ENCODE data around the gene INS.
A peak's percentile ranks its signal among the peaks of the same experiment; 100 is the strongest.
"Not testable (repeated sequence)": the region's sequence is repeated elsewhere in the genome, so short reads cannot be mapped to it uniquely, and the experiment has no call there.

INS gene

GRCh38 chr11:2128511-2129307 is 32.3 kb downstream of the INS start:
- H3K27me3 ChIP-seq (ENCODE audit: control insufficient read depth, insufficient read depth, low read length), result peaks cover 18% of the 10 kb centered on the region
- H3K9me3 ChIP-seq (ENCODE audit: control insufficient read depth, insufficient read depth, low read depth, low read length), result no peaks in the 10 kb centered on the region
- no peak overlapping the region for H3K9ac ChIP-seq (ENCODE audit: low read length)

DNA sequence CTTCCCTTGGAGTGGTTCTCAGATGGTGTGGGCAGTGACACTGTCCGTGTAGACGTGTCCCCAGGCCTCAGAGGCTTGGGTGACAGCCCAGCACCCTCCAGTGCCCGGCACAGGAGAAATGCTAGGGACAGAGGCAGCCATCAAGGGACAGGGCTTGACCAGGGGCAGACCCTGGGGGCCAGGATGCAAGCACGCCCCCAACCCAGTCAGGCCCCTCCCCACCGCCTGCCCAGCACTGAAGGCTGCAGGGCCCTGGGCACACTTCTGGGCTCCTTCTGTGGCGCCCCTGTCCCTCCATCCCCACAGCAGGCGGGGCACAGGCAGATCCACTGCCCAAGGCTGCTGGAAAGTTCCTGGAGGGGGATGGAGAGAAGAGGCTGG is 32.9 kb downstream of the INS start:
- H3K9ac ChIP-seq (ENCODE audit: low read length), result no peak overlapping the region
- H3K27me3 ChIP-seq (ENCODE audit: control insufficient read depth, insufficient read depth, low read length), result peaks cover 12% of the 10 kb centered on the region
- H3K36me3 ChIP-seq (ENCODE audit: control insufficient read depth, insufficient read depth, low read length), result no peaks in the 10 kb centered on the region
- H3K4me3 ChIP-seq (ENCODE audit: low read depth, low read length), result no peak overlapping the region
- H3K9me3 ChIP-seq (ENCODE audit: control insufficient read depth, insufficient read depth, low read depth, low read length), result no peaks in the 10 kb centered on the region
- 0 out of 2 replicates have a peak, but pooled peaks cover under 1% of the 10 kb centered on the region for H3K4me1 ChIP-seq (ENCODE audit: control insufficient read depth, insufficient read depth, low read length)
- H3K27ac ChIP-seq (ENCODE audit: low read depth, low read length), result no peak overlapping the region

More at GRCh38 chr11:2128511-2129307, 32.3 kb downstream of the INS start:
- Histone ChIP-seq H3K4me3 (ENCODE audit: low read depth, low read length) (no peak overlapping the region), H3K27ac (ENCODE audit: low read depth, low read length) (no peak overlapping the region), H3K4me1 (ENCODE audit: control insufficient read depth, insufficient read depth, low read length) (peaks cover 7% of the 10 kb centered on the region; the same call in 1 of the 2 replicates), H3K36me3 (ENCODE audit: control insufficient read depth, insufficient read depth, low read length) (no peaks in the 10 kb centered on the region)

GRCh38 chr11:2127482-2128129 is 33.4 kb downstream of the INS start:
- Histone ChIP-seq H3K4me3 (ENCODE audit: low read depth, low read length) (no peak overlapping the region), H3K27me3 (ENCODE audit: control insufficient read depth, insufficient read depth, low read length) (peaks cover 7% of the 10 kb centered on the region)

DNA sequence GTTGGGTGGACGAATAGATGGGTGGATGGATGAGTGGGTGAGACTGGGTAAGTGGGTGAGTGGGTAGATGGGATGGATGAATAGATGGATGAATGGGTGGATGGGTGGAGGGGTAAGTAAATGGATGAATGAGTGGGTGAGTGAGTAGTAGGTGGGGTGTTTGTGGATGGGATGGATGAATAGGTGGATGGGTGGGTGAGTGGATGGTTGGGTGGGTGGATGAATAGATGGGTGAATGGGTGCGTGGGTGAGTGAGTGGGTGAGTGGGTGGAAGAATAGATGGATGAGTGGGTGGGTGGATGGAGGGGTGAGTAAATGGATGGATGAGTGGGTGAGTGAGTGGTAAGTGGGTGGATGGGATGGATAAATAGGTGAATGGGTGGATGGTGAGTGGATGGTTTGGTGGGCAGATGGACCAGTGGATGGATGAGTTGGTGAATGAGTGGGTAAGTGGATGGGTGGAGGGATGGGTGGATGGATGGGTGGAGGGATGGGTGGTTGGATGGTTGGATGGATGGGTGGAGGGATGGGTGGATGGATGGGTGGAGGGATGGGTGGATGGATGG is 34.4 kb downstream of the INS start:
- no peak overlapping the region for H3K9ac ChIP-seq (ENCODE audit: low read length)
- H3K9me3 ChIP-seq (ENCODE audit: control insufficient read depth, insufficient read depth, low read depth, low read length), result no peaks in the 10 kb centered on the region
- H3K27me3 ChIP-seq (ENCODE audit: control insufficient read depth, insufficient read depth, low read length), result peaks cover 10% of the 10 kb centered on the region
- H3K4me1 ChIP-seq (ENCODE audit: control insufficient read depth, insufficient read depth, low read length), result peaks cover 9% of the 10 kb centered on the region; the same call in 1 of the 2 replicates
- no peak overlapping the region for H3K27ac ChIP-seq (ENCODE audit: low read depth, low read length)
- no peak overlapping the region for H3K4me3 ChIP-seq (ENCODE audit: low read depth, low read length)
- no peaks in the 10 kb centered on the region for H3K36me3 ChIP-seq (ENCODE audit: control insufficient read depth, insufficient read depth, low read length)

More at GRCh38 chr11:2127482-2128129, 33.4 kb downstream of the INS start:
- H3K4me1 ChIP-seq (ENCODE audit: control insufficient read depth, insufficient read depth, low read length), result peaks cover 1% of the 10 kb centered on the region; the same call in 1 of the 2 replicates
- H3K27ac ChIP-seq (ENCODE audit: low read depth, low read length), result no peak overlapping the region
- no peaks in the 10 kb centered on the region for H3K9me3 ChIP-seq (ENCODE audit: control insufficient read depth, insufficient read depth, low read depth, low read length)
- H3K36me3 ChIP-seq (ENCODE audit: control insufficient read depth, insufficient read depth, low read length), result no peaks in the 10 kb centered on the region
- H3K9ac ChIP-seq (ENCODE audit: low read length), result no peak overlapping the region

- not testable (repeated sequence) for H3K9ac ChIP-seq (ENCODE audit: low read length); H3K9me3 ChIP-seq (ENCODE audit: control insufficient read depth, insufficient read depth, low read depth, low read length); H3K4me3 ChIP-seq (ENCODE audit: low read depth, low read length); H3K27ac ChIP-seq (ENCODE audit: low read depth, low read length); H3K36me3 ChIP-seq (ENCODE audit: control insufficient read depth, insufficient read depth, low read length)
- peaks cover 14% of the 10 kb centered on the region; the same call in 1 of the 2 replicates for H3K4me1 ChIP-seq (ENCODE audit: control insufficient read depth, insufficient read depth, low read length)
- peaks cover 14% of the 10 kb centered on the region for H3K27me3 ChIP-seq (ENCODE audit: control insufficient read depth, insufficient read depth, low read length)
Measured at GRCh38 chr11:2124736-2125484, 36.1 kb downstream of the INS start.

- H3K9me3 ChIP-seq (ENCODE audit: control insufficient read depth, insufficient read depth, low read depth, low read length), result no peaks in the 10 kb centered on the region
Measured at GRCh38 chr11:2123628-2123960, 37.4 kb downstream of the INS start.

DNA sequence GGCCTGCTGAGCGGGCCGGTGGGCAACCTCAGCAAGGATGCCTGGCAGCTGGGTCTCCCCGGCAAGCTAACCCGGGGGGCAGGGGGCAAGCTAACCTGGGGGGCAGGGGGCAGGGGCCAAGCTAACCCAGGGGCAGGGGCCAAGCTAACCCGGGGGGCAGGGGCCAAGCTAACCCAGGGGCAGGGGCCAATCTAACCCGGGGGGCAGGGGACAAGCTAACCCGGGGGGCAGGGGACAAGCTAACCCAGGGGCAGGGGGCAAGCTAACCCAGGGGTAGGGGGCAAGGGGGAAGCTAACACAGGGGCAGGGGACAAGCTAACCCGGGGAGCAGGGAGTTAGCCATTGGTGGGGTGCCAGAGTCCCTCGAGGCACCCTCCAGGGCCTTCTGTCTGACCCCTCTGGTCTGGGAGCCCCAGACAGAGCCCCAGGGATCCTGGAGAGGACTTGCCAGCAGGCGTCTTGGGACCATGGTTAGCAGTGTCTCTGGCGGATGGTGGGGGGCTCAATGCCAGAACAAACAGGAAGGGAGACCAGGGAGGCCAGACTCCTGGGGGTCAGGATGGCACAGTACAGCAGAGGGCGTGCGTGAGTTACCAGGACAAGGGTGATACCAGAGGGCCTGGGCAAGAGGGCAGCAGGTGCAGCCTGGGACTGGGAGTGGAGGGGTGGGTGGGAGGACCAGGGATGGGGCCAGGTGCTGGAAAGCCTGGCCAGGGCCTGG is 37.9 kb downstream of the INS start:
- H3K27ac ChIP-seq (ENCODE audit: low read depth, low read length), result no peak overlapping the region
- no peak overlapping the region for H3K4me3 ChIP-seq (ENCODE audit: low read depth, low read length)

More at GRCh38 chr11:2123628-2123960, 37.4 kb downstream of the INS start:
- no peak overlapping the region for H3K4me3 ChIP-seq (ENCODE audit: low read depth, low read length)
- H3K9ac ChIP-seq (ENCODE audit: low read length), result no peak overlapping the region
- H3K27ac ChIP-seq (ENCODE audit: low read depth, low read length), result no peak overlapping the region
- no peaks in the 10 kb centered on the region for H3K36me3 ChIP-seq (ENCODE audit: control insufficient read depth, insufficient read depth, low read length)
- peaks cover 8% of the 10 kb centered on the region for H3K27me3 ChIP-seq (ENCODE audit: control insufficient read depth, insufficient read depth, low read length)
- H3K4me1 ChIP-seq (ENCODE audit: control insufficient read depth, insufficient read depth, low read length), result peaks cover 14% of the 10 kb centered on the region; the same call in 1 of the 2 replicates

DNA sequence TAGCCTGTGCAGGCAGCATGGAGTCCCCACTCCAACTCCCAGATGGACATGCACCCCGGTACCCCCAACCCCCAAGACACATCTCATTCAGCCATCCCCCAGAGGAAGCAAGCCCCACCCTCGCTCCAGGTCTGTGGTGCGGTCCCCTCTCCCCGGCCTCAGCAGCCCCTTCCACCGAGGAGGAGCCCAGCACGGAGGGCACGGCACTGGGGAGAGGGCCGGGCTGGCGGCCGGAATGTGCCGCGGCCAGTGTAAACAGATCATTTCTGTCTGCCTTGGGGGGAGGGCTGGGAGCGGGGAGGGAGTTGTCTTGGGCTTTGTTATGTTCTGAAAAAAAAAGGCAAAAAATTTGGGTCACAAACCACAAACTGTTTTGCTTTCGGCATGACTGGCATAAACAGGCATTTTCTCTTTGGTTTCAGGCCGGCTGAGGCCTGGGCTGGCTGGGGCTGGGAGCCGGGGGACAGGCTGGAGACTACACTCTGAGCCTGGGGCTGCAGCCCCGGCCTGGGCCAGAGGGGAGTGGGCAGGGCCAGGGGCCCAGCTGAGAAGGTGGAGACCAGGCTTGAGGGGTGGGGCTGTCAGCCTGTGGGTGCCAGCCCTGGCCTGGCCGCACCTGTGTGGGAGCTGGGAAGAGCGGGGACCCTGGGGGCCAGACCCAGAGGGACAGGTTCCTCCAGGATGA is 38.6 kb downstream of the INS start:
- H3K9ac ChIP-seq (ENCODE audit: low read length), result no peak overlapping the region

More for the DNA sequence above, 37.9 kb downstream of the INS start:
- H3K9ac ChIP-seq (ENCODE audit: low read length), result no peak overlapping the region
- H3K27me3 ChIP-seq (ENCODE audit: control insufficient read depth, insufficient read depth, low read length), result peaks cover 7% of the 10 kb centered on the region
- H3K36me3 ChIP-seq (ENCODE audit: control insufficient read depth, insufficient read depth, low read length), result no peaks in the 10 kb centered on the region
- peaks cover 14% of the 10 kb centered on the region; the same call in 1 of the 2 replicates for H3K4me1 ChIP-seq (ENCODE audit: control insufficient read depth, insufficient read depth, low read length)
- no peaks in the 10 kb centered on the region for H3K9me3 ChIP-seq (ENCODE audit: control insufficient read depth, insufficient read depth, low read depth, low read length)

GRCh38 chr11:2121227-2122130 is 39.5 kb downstream of the INS start:
- H3K27ac ChIP-seq (ENCODE audit: low read depth, low read length), result no peak overlapping the region
- H3K9ac ChIP-seq (ENCODE audit: low read length), result no peak overlapping the region
- no peaks in the 10 kb centered on the region for H3K36me3 ChIP-seq (ENCODE audit: control insufficient read depth, insufficient read depth, low read length)
- H3K27me3 ChIP-seq (ENCODE audit: control insufficient read depth, insufficient read depth, low read length), result peaks cover 7% of the 10 kb centered on the region; the same call in 1 of the 2 replicates
- H3K4me1 ChIP-seq (ENCODE audit: control insufficient read depth, insufficient read depth, low read length), result peaks cover 14% of the 10 kb centered on the region; the same call in 1 of the 2 replicates
- peaks cover 13% of the 10 kb centered on the region for H3K9me3 ChIP-seq (ENCODE audit: control insufficient read depth, insufficient read depth, low read depth, low read length)
- H3K4me3 ChIP-seq (ENCODE audit: low read depth, low read length), result no peak overlapping the region; the same call in 1 of the 2 replicates

More for the DNA sequence above, 38.6 kb downstream of the INS start:
- Histone ChIP-seq H3K27me3 (ENCODE audit: control insufficient read depth, insufficient read depth, low read length) (peaks cover 7% of the 10 kb centered on the region), H3K9me3 (ENCODE audit: control insufficient read depth, insufficient read depth, low read depth, low read length) (peaks cover 6% of the 10 kb centered on the region), H3K27ac (ENCODE audit: low read depth, low read length) (no peak overlapping the region), H3K4me1 (ENCODE audit: control insufficient read depth, insufficient read depth, low read length) (peaks cover 14% of the 10 kb centered on the region; the same call in 1 of the 2 replicates), H3K4me3 (ENCODE audit: low read depth, low read length) (peak overlapping the region; percentile 23; the same call in 1 of the 2 replicates), H3K36me3 (ENCODE audit: control insufficient read depth, insufficient read depth, low read length) (no peaks in the 10 kb centered on the region)
